Measurements from ENCODE around the gene TMEM204.

Gene TMEM204

DNA sequence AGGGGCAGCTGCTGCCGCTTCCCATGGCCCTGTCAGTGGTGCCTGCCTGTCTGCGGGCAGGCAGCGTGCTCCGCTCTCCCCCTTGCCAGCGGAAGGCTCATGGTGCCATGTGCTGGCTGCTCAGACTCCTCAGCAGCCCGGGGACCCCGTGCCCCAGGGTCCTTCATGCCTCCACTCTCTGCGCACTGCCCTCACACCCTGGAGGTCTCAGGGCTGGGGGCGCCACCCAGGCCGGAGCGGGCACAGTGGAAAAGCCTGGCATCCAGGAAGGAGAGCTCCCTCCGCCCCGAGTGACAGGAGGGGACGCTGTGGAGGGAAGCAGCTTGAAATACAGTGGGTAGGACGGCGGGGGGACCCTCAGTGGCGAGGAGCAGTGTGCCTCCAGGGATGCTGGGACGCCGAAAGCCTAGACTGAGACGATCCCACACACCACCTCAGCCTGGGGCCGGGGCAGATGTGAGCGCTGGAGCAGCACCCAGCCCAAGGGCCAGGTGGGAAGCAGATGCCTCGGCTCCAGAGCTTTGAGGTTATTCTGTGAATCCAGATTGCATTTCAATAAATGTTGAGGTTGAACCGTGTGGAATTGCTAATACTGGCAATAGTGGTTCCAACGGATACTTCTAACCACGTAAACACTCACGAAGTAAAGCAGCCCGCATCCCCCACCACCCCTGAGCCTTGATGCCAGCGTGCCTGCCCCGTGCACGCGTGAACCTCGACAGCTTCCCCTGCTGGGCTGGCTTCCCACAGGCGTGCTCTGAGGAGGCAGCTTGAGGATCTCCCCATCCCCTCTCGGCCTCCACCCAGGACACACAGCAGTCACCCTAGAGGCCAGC is 6.5 kb downstream of the TMEM204 start:
- DNase-seq, result no peak

DNA sequence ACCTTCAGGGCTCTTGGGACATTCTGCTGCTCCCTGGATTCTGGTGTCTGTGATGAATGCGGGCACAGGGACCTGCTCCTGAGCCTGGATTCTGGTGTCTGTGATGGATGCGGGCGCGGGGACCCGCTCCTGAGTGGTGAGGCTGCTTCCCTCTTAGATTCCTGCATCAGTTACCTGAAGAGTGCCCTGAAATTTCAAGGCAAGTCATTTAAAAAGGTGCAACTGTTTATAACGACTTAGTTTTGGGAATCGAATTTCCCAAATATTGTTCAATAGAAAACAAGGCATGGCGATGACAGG is 7.0 kb downstream of the TMEM204 start:
- DNase-seq, result no peak

- DNase-seq, result no peak
Measured at GRCh38 chr16:1541293-1542165, 8.1 kb downstream of the TMEM204 start.

DNA sequence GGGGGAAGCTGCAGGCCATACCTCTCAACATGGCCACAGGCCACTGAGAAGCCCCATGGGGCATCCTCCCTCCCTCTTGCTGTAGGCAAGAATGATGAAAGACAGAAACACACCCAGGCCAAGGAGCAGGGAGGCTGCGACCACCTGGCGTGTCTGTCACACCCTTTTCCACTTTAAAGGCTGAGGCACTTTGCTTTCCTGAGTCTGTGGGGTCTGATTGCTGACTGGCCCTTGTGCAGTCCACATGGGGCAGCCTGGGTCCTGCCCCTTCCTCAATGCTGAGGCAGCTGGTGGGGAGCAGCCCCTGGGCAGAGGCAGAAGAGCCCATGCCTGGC is 8.7 kb downstream of the TMEM204 start:
- DNase-seq, result no peak

GRCh38 chr16:1542533-1542932 is 9.1 kb downstream of the TMEM204 start:
- no peak for DNase-seq

DNA sequence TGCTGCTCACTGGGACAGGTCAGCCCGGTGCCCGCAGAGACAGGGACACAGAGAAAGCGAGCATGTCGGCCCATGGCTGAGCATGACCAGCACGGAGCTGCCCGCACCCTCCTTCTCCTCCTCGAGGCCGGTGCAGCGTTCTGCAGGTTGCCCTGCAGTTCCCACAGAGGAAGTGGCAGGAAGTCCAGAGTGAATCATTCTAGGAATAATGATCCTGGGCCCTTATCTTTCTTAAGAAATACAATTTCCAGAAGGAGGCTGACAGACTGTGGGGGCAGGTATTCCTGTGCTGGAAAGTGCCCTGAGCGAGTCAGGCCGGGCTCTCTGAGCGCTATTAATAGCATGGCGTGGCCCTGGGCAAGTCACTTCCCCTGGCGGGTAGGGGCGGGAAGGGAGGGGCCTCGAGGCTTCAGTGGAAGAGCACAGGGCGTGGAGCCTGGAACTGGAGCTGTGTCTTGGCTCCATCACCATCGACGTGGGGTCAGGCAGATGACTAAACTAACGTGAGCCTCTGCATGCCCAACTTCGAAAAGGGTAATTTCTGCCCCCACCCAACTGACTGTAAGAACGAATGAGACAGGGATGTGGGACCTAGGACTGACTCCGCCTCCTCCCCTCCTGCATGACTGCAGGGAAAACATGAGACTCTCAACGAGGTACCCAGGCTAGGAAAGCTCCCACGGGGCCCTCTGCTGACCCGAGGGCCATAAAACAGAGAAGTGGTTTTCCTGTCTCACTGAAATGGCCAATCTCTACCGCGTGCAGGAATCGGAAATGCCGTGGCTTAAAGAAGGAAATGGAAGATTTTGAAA is 9.8 kb downstream of the TMEM204 start:
- DNase-seq, result peak; percentile 80 to 86 (median 85)

DNA sequence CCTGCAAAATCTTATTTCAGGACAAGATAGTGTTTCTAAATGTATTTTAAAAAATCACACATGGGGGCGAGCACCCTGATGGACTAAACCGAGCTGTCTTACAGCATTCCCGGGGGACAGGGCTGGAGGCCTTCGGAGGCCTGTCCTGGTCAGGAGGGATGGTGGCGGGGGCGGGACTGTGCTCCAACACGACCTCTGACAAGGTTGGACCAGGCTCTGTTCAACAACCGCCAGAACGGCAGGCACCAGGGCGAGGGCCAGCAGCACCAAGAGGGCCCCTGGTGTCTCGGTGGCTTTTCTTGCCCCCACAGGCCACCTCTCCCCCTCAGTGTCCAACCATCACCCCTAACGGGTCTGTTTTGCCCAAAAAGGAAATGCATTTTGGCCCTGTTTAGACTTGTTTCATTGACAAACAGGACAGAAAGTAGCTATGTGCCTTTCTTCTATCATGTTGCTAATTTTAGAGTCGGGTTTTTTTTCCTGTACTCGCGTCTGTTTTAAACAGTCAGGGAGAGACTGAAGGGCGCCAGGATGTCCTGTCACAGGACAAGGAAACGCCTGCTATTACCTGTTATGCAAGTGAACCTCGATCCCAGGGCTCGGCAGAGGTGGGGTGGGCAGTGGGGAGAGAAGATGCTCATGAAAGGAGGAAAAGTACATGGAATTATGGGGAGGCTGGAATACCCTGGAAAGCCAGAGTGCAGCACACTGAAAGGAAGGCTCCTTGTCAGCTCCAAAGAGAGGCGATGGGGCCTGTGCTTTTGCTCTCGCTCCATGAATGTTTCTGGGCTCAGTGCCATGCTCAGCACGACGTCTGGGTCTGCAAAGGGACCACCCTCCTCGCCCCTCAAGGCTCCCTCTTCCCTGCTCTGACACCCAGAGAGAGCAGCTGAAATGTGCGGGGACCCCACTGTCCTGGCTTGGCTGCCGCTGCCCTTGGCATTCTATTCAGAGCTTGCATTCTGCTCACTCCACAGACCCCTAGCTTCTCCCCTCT is 11.9 kb downstream of the TMEM204 start:
- DNase-seq, result no peak

DNA sequence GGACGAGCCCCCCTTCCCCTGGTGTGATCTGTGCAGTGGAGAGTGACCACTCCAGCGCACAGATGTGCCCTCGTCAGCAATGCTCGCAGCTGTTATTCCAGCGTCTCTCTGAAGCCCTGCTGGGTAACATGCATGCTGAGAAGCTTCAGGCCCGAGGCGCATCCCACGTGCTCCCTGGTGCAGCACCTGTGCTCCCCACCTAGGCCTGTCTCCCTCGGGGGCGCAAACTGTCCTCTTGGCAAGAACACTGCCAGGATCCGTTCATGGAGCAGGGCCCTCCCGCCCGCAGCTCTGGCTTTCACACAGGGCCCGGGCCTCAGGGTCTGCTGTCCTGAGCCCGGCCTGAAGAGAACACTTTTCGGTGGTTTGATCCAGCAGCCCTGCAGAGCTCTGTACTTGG is 13.0 kb downstream of the TMEM204 start:
- DNase-seq, result no peak

DNA sequence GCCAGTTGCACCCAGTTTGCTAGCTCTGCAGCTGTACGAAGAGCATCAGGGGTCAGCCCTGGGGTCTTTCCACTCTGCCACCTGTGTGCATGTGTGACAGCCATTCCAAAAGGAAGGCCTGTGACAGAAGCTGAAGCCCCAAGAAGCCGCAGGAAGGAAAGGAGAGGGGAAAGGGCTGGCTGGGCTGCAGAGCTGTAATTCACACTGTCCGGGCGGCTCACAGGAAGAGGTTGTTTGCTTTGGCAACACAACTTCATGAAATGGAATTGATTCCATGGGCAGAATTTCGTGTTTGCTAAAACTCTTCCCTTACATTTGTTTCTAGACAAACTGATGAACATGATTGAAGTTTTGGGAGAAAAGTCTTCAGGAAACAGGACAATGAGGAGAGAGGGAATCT is 14.8 kb downstream of the TMEM204 start:
- no peak for DNase-seq

- DNase-seq, result no peak
Measured at GRCh38 chr16:1548727-1549126, 15.3 kb downstream of the TMEM204 start.

GRCh38 chr16:1550069-1550468 is 16.6 kb downstream of the TMEM204 start:
- DNase-seq, result no peak

GRCh38 chr16:1550696-1551095 is 17.2 kb downstream of the TMEM204 start:
- no peak for DNase-seq

DNA sequence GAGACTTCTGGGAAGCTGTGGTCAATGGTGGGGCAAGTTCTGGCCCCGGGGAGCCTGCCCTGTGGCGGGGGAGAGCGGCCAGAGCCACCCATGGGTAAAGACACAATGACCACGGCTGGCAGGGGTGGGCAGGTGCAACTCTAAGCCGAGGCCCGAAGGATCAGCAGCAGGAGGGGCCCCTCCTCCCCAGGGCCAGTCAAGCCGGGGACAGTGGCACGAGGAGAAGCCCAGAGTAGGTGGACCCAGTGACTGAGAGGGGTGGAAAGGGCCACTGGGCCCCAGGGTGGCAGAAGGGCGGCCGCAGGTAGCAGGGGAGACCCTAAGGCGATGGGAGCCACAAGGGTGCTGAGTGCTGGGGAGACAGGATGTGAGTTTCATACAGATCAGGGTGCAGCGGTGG is 17.7 kb downstream of the TMEM204 start:
- DNase-seq, result no peak

DNA sequence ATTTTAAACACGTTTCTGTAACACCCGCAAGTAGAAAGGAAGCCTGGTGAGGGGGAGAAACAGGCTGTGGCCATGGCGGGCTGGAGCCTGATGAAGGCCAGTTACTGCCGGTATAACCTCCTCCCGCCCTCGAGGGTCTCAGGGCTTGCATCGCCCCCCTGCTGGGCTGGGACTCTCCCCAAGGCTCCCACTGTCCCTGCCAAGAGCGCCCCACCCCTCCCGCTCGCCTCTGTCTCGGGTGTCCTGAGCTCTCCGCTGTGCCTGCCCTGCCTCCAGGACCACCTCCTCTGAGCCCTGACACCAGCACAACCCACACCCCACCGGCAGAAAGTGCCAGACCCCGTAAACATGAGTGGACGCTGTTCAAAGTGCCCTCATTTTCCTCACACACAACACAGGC is 18.7 kb downstream of the TMEM204 start:
- DNase-seq, result no peak

DNA sequence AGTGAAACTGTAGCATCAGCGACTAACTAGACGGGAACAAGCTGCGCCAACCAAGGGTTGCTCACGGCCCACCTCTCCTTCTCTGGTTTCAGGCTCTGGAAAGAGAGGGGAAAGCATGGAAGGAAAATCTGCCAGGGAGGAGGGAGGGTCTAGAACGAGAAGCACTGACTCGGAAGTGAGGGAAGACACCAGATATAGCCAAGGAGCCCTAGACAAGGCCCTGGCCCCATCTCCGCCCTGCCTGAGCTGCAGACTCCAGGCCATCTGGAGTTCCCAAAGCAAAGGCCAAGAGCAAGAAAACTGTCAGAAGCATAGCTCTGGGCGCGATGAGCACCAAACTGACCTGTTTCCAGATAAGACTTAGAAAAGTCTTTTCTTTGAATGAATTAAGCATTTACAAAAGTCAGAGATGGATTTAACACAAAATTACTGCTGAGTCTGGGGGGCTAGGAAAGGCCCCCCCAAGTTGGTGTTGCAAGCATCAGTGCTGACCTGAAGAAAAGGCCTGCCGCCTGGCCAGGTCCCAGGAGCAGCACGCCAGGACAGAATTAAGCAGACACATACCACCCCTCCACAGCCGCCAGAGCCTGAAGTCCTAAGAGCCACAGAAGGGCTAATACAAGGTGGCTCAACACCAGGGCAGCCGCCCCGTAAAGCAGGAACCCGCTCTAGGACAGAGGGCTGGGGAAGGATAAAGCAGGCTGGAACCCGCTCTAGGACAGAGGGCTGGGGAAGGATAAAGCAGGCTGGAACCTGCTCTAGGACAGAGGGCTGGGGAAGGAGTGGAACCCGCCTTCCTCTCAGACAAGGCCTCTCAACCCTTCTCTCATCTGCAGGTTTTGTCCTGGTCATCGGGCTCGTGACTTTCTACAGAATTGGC is 20.7 kb downstream of the TMEM204 start:
- no peak for DNase-seq

GRCh38 chr16:1554826-1555445 is 21.5 kb downstream of the TMEM204 start:
- DNase-seq, result no peak

GRCh38 chr16:1556254-1556653 is 22.8 kb downstream of the TMEM204 start:
- DNase-seq, result no peak

- no peak for DNase-seq
Measured at GRCh38 chr16:1557074-1557473, 23.6 kb downstream of the TMEM204 start.

GRCh38 chr16:1557576-1557975 is 24.1 kb downstream of the TMEM204 start:
- no peak for DNase-seq

DNA sequence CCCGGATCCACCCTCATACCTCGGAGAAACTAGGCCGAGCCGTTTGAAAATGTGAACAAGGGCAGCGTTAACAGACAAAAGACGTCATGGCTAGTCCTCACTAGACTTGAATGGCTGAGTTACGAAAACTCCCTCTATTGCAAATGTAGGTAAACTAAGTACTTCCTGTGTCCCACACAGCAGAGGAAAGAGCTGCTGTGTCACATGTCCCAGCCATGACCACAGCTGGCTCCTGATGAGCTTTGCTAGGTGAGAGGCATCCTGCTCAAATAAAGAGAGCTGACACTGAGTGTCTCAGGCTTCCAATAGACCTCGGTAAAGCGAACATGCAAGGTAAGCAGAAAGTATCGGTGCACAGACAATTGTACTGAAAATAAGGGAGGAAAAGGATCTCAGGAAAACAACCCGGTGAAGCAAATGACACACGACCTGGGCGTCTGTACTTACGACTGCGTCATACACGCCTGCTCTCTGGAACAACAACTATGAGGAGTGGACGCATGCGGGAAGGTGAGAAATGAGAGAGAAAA is 26.0 kb downstream of the TMEM204 start:
- no peak for DNase-seq
